HG03097 (cell line): ENCODE measurements around the gene NEU2.
"Not testable (repeated sequence)": the region's sequence is repeated elsewhere in the genome, so short reads cannot be mapped to it uniquely, and the experiment has no call there.

Source experiments
- ATAC-seq: cut with Tn5 transposase; IDR thresholded peaks from one replicate; pipeline ENCODE4 v1.9.1; 2021; ENCODE audit not compliant: unreplicated experiment, low FRiP score

The NEU2 gene

GRCh38 chr2:233033672-233034071, 1.2 kb downstream of the NEU2 start:
- no peak for ATAC-seq

GRCh38 chr2:233034091-233034882, 1.8 kb downstream of the NEU2 start:
- no peak for ATAC-seq

- ATAC-seq, result no peak
Observed at GRCh38 chr2:233035426-233036161, 3.1 kb downstream of the NEU2 start.

GRCh38 chr2:233036162-233036838, 3.8 kb downstream of the NEU2 start:
- no peak for ATAC-seq

- no peak for ATAC-seq
Observed at GRCh38 chr2:233037078-233037477, 4.6 kb downstream of the NEU2 start.

GRCh38 chr2:233039212-233039845, 6.9 kb downstream of the NEU2 start:
- no peak for ATAC-seq

GRCh38 chr2:233039846-233040530, 7.5 kb downstream of the NEU2 start:
- no peak for ATAC-seq

GRCh38 chr2:233040571-233040970, 8.1 kb downstream of the NEU2 start:
- no peak for ATAC-seq

GRCh38 chr2:233041722-233042323, 9.4 kb downstream of the NEU2 start:
- no peak for ATAC-seq

- no peak for ATAC-seq
Observed at GRCh38 chr2:233042549-233042948, 10.1 kb downstream of the NEU2 start.

- no peak for ATAC-seq
Observed at GRCh38 chr2:233044974-233045605, 12.6 kb downstream of the NEU2 start.

- no peak for ATAC-seq
Observed at GRCh38 chr2:233047206-233047605, 14.7 kb downstream of the NEU2 start.

GRCh38 chr2:233047667-233048066, 15.2 kb downstream of the NEU2 start:
- no peak for ATAC-seq

GRCh38 chr2:233048569-233049193, 16.2 kb downstream of the NEU2 start:
- ATAC-seq, result no peak

GRCh38 chr2:233049194-233049761, 16.8 kb downstream of the NEU2 start:
- ATAC-seq, result no peak

GRCh38 chr2:233051241-233052149, 19.0 kb downstream of the NEU2 start:
- ATAC-seq, result no peak

GRCh38 chr2:233052517-233052916, 20.0 kb downstream of the NEU2 start:
- not testable (repeated sequence) for ATAC-seq
